K562 (cell line): ENCODE data around the gene FAM117A. TPM values are rescaled to one million over a fixed set of nuclear protein-coding genes. Genes with fewer than 3 reads are reported as not detected.

Experiments used
- ATF6 ChIP-seq: sonication (generic); formaldehyde crosslinking; IDR thresholded peaks from 2 replicates; pipeline ENCODE4 v1.4.0; 2020; ENCODE audit warnings: mild to moderate bottlenecking, missing genetic modification reagents
- CREB5 ChIP-seq: fragments of 250-450 bp; sonication (Bioruptor Pico); IDR thresholded peaks from 2 replicates; pipeline ENCODE4 v1.5.0; 2020; ENCODE audit warnings: mild to moderate bottlenecking
- DEAF1 ChIP-seq: fragments of 450-650 bp; formaldehyde crosslinking; IDR thresholded peaks from 2 replicates; pipeline ENCODE4 v1.4.0; 2020; ENCODE audit warnings: mild to moderate bottlenecking, moderate library complexity
- HNRNPUL1 ChIP-seq: fragments of 200-400 bp; formaldehyde crosslinking; IDR thresholded peaks from 2 replicates; pipeline ENCODE4 v1.6.1; 2017; ENCODE audit warnings: low read length
- KDM4B ChIP-seq, 2 experiments: fragments of 450-650 bp in 1 of 2; sonication (generic) in 1 of 2; IDR thresholded peaks; 2 replicates each; pipeline ENCODE4 v1.6.1; 2016 to 2017; ENCODE audit warnings: borderline replicate concordance in 2 of 2, antibody characterized with exemption in 1 of 2, low read depth in 1 of 2, mild to moderate bottlenecking in 1 of 2
- KLF1 ChIP-seq: fragments of 450-650 bp; IDR thresholded peaks from 2 replicates; pipeline ENCODE4 v1.6.1; 2016; ENCODE audit warnings: missing genetic modification characterization, missing compliant biosample characterization
- L3MBTL2 ChIP-seq: fragments of 450-650 bp; IDR thresholded peaks from 2 replicates; pipeline ENCODE4 v1.6.1; 2016; ENCODE audit warnings: mild to moderate bottlenecking, moderate library complexity
- SMAD1 ChIP-seq: fragments of 150-350 bp; IDR thresholded peaks from 2 replicates; pipeline ENCODE4 v1.6.1; 2014; ENCODE audit warnings: low read length, low read depth; ENCODE audit not compliant: partially characterized antibody
- TARDBP ChIP-seq: fragments of 450-650 bp; IDR thresholded peaks from 2 replicates; pipeline ENCODE4 v1.6.1; 2016
- THRAP3 ChIP-seq: fragments of 450-650 bp; IDR thresholded peaks from 2 replicates; pipeline ENCODE4 v1.6.1; 2016; ENCODE audit warnings: mild to moderate bottlenecking, inconsistent platforms, borderline replicate concordance
- UBTF ChIP-seq, 2 experiments: IDR thresholded peaks; 2 replicates each; pipeline ENCODE4 v1.6.1; 2012; ENCODE audit warnings: improper control_type of control experiment in 2 of 2, low read depth in 2 of 2, low read length in 2 of 2, borderline replicate concordance in 1 of 2
- ZBTB17 ChIP-seq: fragments of 450-650 bp; formaldehyde crosslinking; IDR thresholded peaks from 2 replicates; pipeline ENCODE4 v1.4.0; 2020; ENCODE audit warnings: mild to moderate bottlenecking
- ZNF354B ChIP-seq: fragments of 250-450 bp; sonication (Bioruptor Pico); IDR thresholded peaks from 2 replicates; pipeline ENCODE4 v1.4.0; 2020
- ZNF586 ChIP-seq: fragments of 450-650 bp; formaldehyde crosslinking; conservative IDR thresholded peaks from 2 replicates; pipeline ENCODE4 v1.4.0; 2020; ENCODE audit warnings: mild to moderate bottlenecking, moderate library complexity
- ZNF668 ChIP-seq: fragments of 250-450 bp; sonication (Bioruptor Pico); IDR thresholded peaks from 2 replicates; pipeline ENCODE4 v1.8.0; 2022; ENCODE audit warnings: mild to moderate bottlenecking, inconsistent platforms
- polyA plus RNA-seq, 8 experiments: library from polyadenylated mRNA; depleted of rRNA in 4 of 8; stranded (reverse) in 5 of 8; unstranded in 3 of 8; fragments of >200 nt; fragmentation: Nextera tagmentation in 2 of 8; fragmentation: Illumina TruSeq in 1 of 8; extraction: Ambion mirVana in 2 of 8; extraction: Trizol in 1 of 8; gene quantifications; 2 replicates each; pipeline versions ENCODE4 v1.2.1 to v1.2.3, GENCODE V29; 2011 to 2014; ENCODE audit warnings: inconsistent platforms in 1 of 8, missing spikeins in 1 of 8
- total RNA-seq, 7 experiments: library from RNA; depleted of rRNA in 6 of 7; stranded (reverse); fragments of >200 nt in 6 of 7; fragmentation: Illumina TruSeq in 2 of 7; extraction: Trizol in 2 of 7; gene quantifications; 2 replicates each; pipeline versions ENCODE4 v1.2.1 to v1.2.3, GENCODE V29; 2011 to 2021; ENCODE audit warnings: low replicate concordance in 1 of 7
- TF ChIP-seq, protein P1 (sequence below): conservative IDR thresholded peaks from 2 replicates; pipeline ENCODE4 v1.6.1; 2011; ENCODE audit warnings: low read depth, mild to moderate bottlenecking, low read length; ENCODE audit not compliant: control insufficient read depth
- TF ChIP-seq, protein P2 (sequence below): fragments of 250-450 bp; sonication (Bioruptor Pico); IDR thresholded peaks from 2 replicates; pipeline ENCODE4 v1.4.0; 2020; ENCODE audit warnings: mild to moderate bottlenecking, moderate library complexity

The FAM117A gene
- total and polyA plus RNA-seq, 9 of the 15 experiments (the other 6 are each of a cell fraction or from before 2014, with no cell fraction given) = 3.1 to 79.7 (median 36.6) TPM

DNA sequence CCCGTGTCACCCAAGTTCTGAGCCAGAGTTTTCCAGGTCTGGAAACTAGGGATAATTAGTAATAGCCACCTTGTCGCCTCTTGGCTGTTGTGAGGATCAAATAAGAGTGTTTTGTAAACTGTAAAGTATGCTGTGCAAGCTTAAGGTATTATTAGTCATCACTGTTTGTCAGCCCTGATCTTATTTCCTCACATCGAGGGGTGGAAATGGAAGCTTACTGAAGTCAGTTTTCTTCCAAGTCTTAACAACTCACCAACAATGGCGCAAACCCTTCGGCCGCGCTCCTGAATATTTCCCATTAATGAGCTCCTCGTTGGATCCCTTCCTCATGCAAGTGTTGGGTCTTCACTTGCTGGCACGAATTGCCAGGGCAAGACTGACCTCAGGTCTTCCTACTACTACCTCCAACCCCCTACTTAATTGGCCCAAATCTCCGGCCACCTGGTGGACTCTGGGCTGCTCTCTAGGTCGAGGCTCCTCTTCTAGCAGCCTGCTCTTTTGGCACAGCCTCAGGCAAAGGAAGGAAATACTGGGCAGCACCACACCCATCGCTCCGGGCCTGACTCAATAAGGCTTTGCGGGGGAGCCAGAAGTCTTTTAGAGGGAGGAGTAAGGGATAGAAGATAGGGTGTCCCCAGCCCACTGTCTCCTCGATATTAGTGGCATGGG lies 55.3 kb downstream of the FAM117A start (continued):
- TF ChIP-seq ATF6 (CRISPR knock-in tag) = no peak
- TF ChIP-seq, protein P1, sequence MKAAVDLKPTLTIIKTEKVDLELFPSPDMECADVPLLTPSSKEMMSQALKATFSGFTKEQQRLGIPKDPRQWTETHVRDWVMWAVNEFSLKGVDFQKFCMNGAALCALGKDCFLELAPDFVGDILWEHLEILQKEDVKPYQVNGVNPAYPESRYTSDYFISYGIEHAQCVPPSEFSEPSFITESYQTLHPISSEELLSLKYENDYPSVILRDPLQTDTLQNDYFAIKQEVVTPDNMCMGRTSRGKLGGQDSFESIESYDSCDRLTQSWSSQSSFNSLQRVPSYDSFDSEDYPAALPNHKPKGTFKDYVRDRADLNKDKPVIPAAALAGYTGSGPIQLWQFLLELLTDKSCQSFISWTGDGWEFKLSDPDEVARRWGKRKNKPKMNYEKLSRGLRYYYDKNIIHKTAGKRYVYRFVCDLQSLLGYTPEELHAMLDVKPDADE = no peak
- no peak for TF ChIP-seq SMAD1
- TF ChIP-seq ZNF668 = no peak
- TF ChIP-seq, protein P2, sequence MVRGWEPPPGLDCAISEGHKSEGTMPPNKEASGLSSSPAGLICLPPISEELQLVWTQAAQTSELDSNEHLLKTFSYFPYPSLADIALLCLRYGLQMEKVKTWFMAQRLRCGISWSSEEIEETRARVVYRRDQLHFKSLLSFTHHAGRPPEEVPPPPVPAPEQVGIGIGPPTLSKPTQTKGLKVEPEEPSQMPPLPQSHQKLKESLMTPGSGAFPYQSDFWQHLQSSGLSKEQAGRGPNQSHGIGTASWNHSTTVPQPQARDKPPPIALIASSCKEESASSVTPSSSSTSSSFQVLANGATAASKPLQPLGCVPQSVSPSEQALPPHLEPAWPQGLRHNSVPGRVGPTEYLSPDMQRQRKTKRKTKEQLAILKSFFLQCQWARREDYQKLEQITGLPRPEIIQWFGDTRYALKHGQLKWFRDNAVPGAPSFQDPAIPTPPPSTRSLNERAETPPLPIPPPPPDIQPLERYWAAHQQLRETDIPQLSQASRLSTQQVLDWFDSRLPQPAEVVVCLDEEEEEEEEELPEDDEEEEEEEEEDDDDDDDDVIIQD = no peak
- no peak for TF ChIP-seq ZNF586 (CRISPR knock-in tag)
- TF ChIP-seq UBTF (IDR thresholded peaks at IDR 0.05; ENCODE audit: borderline replicate concordance in 1 of 2, low read depth in 2 of 2, low read length in 2 of 2) = 0 out of 4 replicates have a peak, but pooled peaks of 1 of the 2 experiments have one; percentile 41
- TF ChIP-seq KDM4B (IDR thresholded peaks at IDR 0.05; ENCODE audit: borderline replicate concordance in 2 of 2, low read depth in 1 of 2) = no peak
- TF ChIP-seq CREB5 (CRISPR knock-in tag) = no peak
- no peak for TF ChIP-seq KLF1 (tag)
- 0 out of 2 replicates have a peak, but pooled peaks have one; percentile 57 for TF ChIP-seq THRAP3
- TF ChIP-seq TARDBP = 0 out of 2 replicates have a peak, but pooled peaks have one; percentile 25
- no peak for TF ChIP-seq L3MBTL2
- TF ChIP-seq ZBTB17 (CRISPR knock-in tag) = no peak
- TF ChIP-seq DEAF1 (CRISPR knock-in tag) = peak; percentile 2; the same call in 1 of the 2 replicates
- TF ChIP-seq HNRNPUL1 = 0 out of 2 replicates have a peak, but pooled peaks have one; percentile 29
- no peak for TF ChIP-seq ZNF354B (CRISPR knock-in tag)
